ENCODE data around the gene CAPN1. TPM values are rescaled to one million over a fixed set of nuclear protein-coding genes. Genes with fewer than 3 reads are reported as not detected.

Gene CAPN1
- total RNA-seq, 1 experiment from 2014 or later: 175 TPM

DNA sequence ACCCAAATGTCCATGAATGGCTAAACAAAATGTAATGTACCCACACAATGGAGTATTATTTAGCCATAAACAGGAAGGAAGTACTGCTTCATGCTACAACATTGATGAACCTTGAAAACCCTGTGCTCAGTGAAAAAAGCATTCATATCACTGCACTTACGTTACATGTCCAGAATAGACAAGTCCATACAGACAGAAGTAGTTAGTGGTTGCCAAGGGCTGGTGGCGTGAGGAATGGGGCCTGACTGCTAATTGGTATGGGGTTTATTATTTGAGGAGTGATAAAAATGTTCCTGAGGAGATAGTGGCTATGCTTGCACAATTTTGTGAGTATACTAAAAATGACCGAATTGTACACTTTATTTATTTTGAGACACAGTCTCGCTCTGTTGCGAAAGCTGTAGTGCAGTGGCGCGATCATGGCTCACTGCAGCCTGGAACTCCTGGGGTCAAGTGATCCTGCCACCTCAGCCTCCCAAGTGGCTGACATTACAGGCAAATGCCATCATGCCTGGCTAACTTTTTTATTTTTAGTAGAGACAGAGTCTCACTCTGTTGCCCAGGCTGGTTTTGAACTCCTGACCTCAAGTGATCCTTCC, 39.7 kb upstream of the CAPN1 start:
- Mint-ChIP-seq H3K4me1 (no peaks in the 10 kb centered on the region), H3K27me3 (ENCODE audit: low read depth) (peaks cover 35% of the 10 kb centered on the region), H3K4me3 (no peak overlapping the region), H3K27ac (no peak overlapping the region), H3K9me3 (peaks cover 2 to 6% of the 10 kb centered on the region in 2 experiments; a peak in 3 of 5 replicates), H3K36me3 (ENCODE audit: insufficient read depth in 1 of 3, low read depth in 3 of 3) (no peaks in the 10 kb centered on the region)
- no peak overlapping the region for H3K14ac ChIP-seq (ENCODE audit: insufficient read depth, low read length)
- H4K20me1 ChIP-seq (ENCODE audit: control insufficient read depth, insufficient read depth, insufficient read length): no peaks in the 10 kb centered on the region
- H3K4me1 ChIP-seq (ENCODE audit: insufficient read depth, low read length): no peaks in the 10 kb centered on the region
- no peak overlapping the region for H4K5ac ChIP-seq (ENCODE audit: insufficient read length, low read depth, low read length)
- no peak overlapping the region for H2BK15ac ChIP-seq (ENCODE audit: low read depth, low read length)
- H3K27me3 ChIP-seq (ENCODE audit: insufficient read depth, low read length): no peaks in the 10 kb centered on the region
- H3T11ph ChIP-seq (ENCODE audit: low read length): no peak overlapping the region
- no peak for DNase-seq
- WGBS (ENCODE audit: extremely low coverage, insufficient read length, low lambda C conversion rate): no CpG with 5 or more reads among the region's 7 CpGs
- no peak overlapping the region for H3K56ac ChIP-seq (ENCODE audit: insufficient read length, low read depth, low read length)
- no peaks in the 10 kb centered on the region for H3K79me2 ChIP-seq (ENCODE audit: insufficient read depth, low read length)
- H3K23me2 ChIP-seq (ENCODE audit: insufficient read length, low read depth, low read length, poor library complexity, severe bottlenecking): no peaks in the 10 kb centered on the region
- no peak overlapping the region for H3K4me2 ChIP-seq (ENCODE audit: insufficient read depth, insufficient read length, low read length)
- no peak overlapping the region for H4K8ac ChIP-seq (replicated peaks; ENCODE audit: insufficient read length, low read depth, low read length)
- H3K9me3 ChIP-seq (ENCODE audit: control insufficient read depth, low read depth, low read length): no peaks in the 10 kb centered on the region
- no peak overlapping the region for H3K4ac ChIP-seq (ENCODE audit: low read depth, low read length)
- no peak overlapping the region for H3K23ac ChIP-seq (ENCODE audit: insufficient read length, low read depth, low read length)
- no peak overlapping the region for H2BK5ac ChIP-seq (ENCODE audit: insufficient read length, low read length)
- H2BK12ac ChIP-seq (ENCODE audit: insufficient read length, low read depth, low read length): no peak overlapping the region
- H2BK120ac ChIP-seq (ENCODE audit: low read depth, low read length, poor library complexity, severe bottlenecking): no peak overlapping the region
- no peaks in the 10 kb centered on the region for H3K79me1 ChIP-seq (ENCODE audit: insufficient read depth, low read depth, low read length, poor library complexity, severe bottlenecking)
- no peak overlapping the region for H2AFZ ChIP-seq (ENCODE audit: low read length)
- H2AK5ac ChIP-seq (ENCODE audit: insufficient read length, low read length): no peak overlapping the region
- TF ChIP-seq CTCF (conservative IDR thresholded peaks at IDR 0.05): no peak
- no peak overlapping the region for H2BK20ac ChIP-seq (ENCODE audit: low read depth, low read length, poor library complexity, severe bottlenecking)
- H3K9ac ChIP-seq (ENCODE audit: extremely low read depth, insufficient read length, low read length): no peak overlapping the region
- no peak overlapping the region for H4K91ac ChIP-seq (ENCODE audit: insufficient read length, low read depth, low read length)
- H3K27ac ChIP-seq (ENCODE audit: insufficient read length, low read depth, low read length): no peak overlapping the region
- no peak overlapping the region for H3K18ac ChIP-seq (ENCODE audit: insufficient read length, low read depth, low read length)

All from H9 (cell line).